Osteoblast (primary cell): ENCODE data around the gene KRT1. TPM values are rescaled to one million over a fixed set of nuclear protein-coding genes. Genes with fewer than 3 reads are reported as not detected.
"Not testable (repeated sequence)": the region's sequence is repeated elsewhere in the genome, so short reads cannot be mapped to it uniquely, and the experiment has no call there.

Experiments used
- DNase-seq: peaks from one replicate; pipeline ENCODE4 v3.0.0; 2011; ENCODE audit warnings: low spot score, mixed read lengths; ENCODE audit not compliant: insufficient read length; ENCODE audit errors: missing footprints
- H2AFZ ChIP-seq: 2 replicates; pipeline ENCODE4 v1.6.0; 2011; ENCODE audit warnings: mild to moderate bottlenecking, low read length
- H3K27ac ChIP-seq: 2 replicates; pipeline ENCODE4 v1.5.1; 2011; ENCODE audit warnings: mild to moderate bottlenecking, low read depth, low read length, moderate library complexity
- H3K27me3 ChIP-seq: 2 replicates; pipeline ENCODE4 v1.6.0; 2012; ENCODE audit warnings: mild to moderate bottlenecking, control low read depth, inconsistent platforms, low read length, moderate library complexity; ENCODE audit not compliant: insufficient read depth
- H3K36me3 ChIP-seq: 2 replicates; pipeline ENCODE4 v1.5.1; 2011; ENCODE audit warnings: mild to moderate bottlenecking, low read length, control low read depth, moderate library complexity; ENCODE audit not compliant: insufficient read depth
- H3K4me1 ChIP-seq: 2 replicates; pipeline ENCODE4 v1.5.1; 2011; ENCODE audit warnings: mild to moderate bottlenecking, low read length, control low read depth, moderate library complexity; ENCODE audit not compliant: insufficient read depth
- H3K4me2 ChIP-seq: 2 replicates; pipeline ENCODE4 v1.6.0; 2011; ENCODE audit warnings: mild to moderate bottlenecking, low read length; ENCODE audit not compliant: insufficient read depth
- H3K4me3 ChIP-seq: fragments of 200-600 bp; sonication (generic); 3 replicates; pipeline ENCODE4 v1.5.1; 2012; ENCODE audit warnings: mild to moderate bottlenecking, low read length, inconsistent platforms; ENCODE audit not compliant: insufficient read depth
- H3K79me2 ChIP-seq: 2 replicates; pipeline ENCODE4 v1.6.0; 2012; ENCODE audit warnings: mild to moderate bottlenecking, low read length, control low read depth, inconsistent platforms; ENCODE audit not compliant: insufficient read depth
- H3K9me3 ChIP-seq: 2 replicates; pipeline ENCODE4 v1.5.1; 2011; ENCODE audit warnings: low read depth, low read length, control low read depth
- H4K20me1 ChIP-seq: 2 replicates; pipeline ENCODE4 v1.6.0; 2012; ENCODE audit warnings: mild to moderate bottlenecking, low read length, control low read depth; ENCODE audit not compliant: insufficient read depth
- total RNA-seq: library from RNA; depleted of rRNA; stranded (reverse); fragments of >200 nt; gene quantifications from 2 replicates; pipeline ENCODE4 v1.2.3, GENCODE V29; 2012
- TF ChIP-seq, protein P1 (sequence below): IDR thresholded peaks from 2 replicates; pipeline ENCODE4 v1.5.1; 2011; ENCODE audit warnings: mild to moderate bottlenecking, low read depth, low read length, moderate library complexity; ENCODE audit errors: extremely low read depth

Gene KRT1
- total RNA-seq, 1 donor = not detected

GRCh38 chr12:52673217-52673616 is 7.0 kb downstream of the KRT1 start:
- peaks cover 47% of the 10 kb centered on the region for H3K27me3 ChIP-seq
- H3K9me3 ChIP-seq = no peaks in the 10 kb centered on the region
- no peak overlapping the region for H2AFZ ChIP-seq
- H3K4me1 ChIP-seq = no peaks in the 10 kb centered on the region
- H3K27ac ChIP-seq = no peak overlapping the region
- no peak overlapping the region for H3K4me2 ChIP-seq
- H3K4me3 ChIP-seq = no peak overlapping the region
- TF ChIP-seq, protein P1, sequence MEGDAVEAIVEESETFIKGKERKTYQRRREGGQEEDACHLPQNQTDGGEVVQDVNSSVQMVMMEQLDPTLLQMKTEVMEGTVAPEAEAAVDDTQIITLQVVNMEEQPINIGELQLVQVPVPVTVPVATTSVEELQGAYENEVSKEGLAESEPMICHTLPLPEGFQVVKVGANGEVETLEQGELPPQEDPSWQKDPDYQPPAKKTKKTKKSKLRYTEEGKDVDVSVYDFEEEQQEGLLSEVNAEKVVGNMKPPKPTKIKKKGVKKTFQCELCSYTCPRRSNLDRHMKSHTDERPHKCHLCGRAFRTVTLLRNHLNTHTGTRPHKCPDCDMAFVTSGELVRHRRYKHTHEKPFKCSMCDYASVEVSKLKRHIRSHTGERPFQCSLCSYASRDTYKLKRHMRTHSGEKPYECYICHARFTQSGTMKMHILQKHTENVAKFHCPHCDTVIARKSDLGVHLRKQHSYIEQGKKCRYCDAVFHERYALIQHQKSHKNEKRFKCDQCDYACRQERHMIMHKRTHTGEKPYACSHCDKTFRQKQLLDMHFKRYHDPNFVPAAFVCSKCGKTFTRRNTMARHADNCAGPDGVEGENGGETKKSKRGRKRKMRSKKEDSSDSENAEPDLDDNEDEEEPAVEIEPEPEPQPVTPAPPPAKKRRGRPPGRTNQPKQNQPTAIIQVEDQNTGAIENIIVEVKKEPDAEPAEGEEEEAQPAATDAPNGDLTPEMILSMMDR = no peak
- no peaks in the 10 kb centered on the region for H3K79me2 ChIP-seq
- H3K36me3 ChIP-seq = no peaks in the 10 kb centered on the region
- no peaks in the 10 kb centered on the region for H4K20me1 ChIP-seq
- no peak for DNase-seq

DNA sequence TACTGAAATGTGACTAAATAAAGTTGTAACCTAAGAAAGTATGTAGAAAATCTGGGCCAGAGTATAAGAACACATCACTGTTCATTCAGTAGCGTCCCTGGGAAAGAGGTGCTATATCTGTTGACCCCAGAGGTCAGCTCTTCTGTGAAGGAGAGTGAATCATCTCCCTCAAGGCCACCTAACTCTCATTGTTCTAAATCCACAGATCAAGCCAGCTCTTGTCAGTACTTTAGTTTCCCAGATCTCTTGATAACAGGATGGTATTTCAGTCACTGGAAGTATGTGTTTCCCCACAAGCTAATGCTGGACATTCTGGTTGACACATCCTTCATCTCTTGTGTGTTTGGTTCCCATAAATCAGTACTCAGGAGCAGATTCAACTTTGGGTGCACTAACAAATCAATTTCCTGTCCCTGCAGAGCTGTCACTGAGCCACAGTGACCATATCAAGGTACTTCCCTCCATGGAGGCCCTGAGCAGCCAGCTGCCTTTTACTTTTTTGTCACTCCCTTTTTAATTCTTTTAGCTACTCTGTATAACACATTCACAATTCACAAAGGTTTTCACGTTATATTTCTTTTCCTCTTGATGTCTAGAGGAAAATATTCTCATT is 7.8 kb downstream of the KRT1 start:
- H3K4me1 ChIP-seq = no peaks in the 10 kb centered on the region
- H3K79me2 ChIP-seq = no peaks in the 10 kb centered on the region
- no peaks in the 10 kb centered on the region for H3K9me3 ChIP-seq
- no peak overlapping the region for H3K4me2 ChIP-seq
- no peak overlapping the region for H3K27ac ChIP-seq
- DNase-seq = no peak
- no peak overlapping the region for H3K4me3 ChIP-seq
- no peaks in the 10 kb centered on the region for H4K20me1 ChIP-seq
- no peak overlapping the region for H2AFZ ChIP-seq
- no peaks in the 10 kb centered on the region for H3K36me3 ChIP-seq
- peaks cover 41% of the 10 kb centered on the region for H3K27me3 ChIP-seq
- TF ChIP-seq, protein P1 = no peak

DNA sequence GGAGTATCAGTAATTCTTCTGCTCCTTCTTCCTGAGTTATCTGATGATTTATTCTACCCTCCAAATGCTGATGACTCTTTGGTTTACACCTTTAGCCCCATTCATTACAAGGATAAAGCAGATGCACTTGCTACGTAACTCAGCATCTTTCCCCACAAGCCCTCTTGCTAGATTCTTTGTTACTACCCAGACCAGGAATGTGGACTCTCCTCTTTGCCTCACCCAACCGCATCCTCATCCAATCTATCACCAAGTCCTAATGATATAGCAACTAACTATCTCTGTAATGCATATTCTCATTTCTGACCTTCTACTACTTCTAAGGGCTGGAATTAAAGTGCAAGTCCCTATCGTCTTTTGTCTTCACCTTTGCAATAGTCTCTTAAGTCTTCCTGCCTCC is 9.2 kb downstream of the KRT1 start:
- Histone ChIP-seq H3K27me3 (peaks cover 28% of the 10 kb centered on the region), H3K4me2 (no peak overlapping the region), H3K4me3 (no peak overlapping the region), H4K20me1 (no peaks in the 10 kb centered on the region), H2AFZ (no peak overlapping the region), H3K79me2 (no peaks in the 10 kb centered on the region), H3K4me1 (no peaks in the 10 kb centered on the region), H3K9me3 (no peaks in the 10 kb centered on the region), H3K27ac (no peak overlapping the region), H3K36me3 (no peaks in the 10 kb centered on the region)
- DNase-seq = no peak
- TF ChIP-seq, protein P1 = no peak

DNA sequence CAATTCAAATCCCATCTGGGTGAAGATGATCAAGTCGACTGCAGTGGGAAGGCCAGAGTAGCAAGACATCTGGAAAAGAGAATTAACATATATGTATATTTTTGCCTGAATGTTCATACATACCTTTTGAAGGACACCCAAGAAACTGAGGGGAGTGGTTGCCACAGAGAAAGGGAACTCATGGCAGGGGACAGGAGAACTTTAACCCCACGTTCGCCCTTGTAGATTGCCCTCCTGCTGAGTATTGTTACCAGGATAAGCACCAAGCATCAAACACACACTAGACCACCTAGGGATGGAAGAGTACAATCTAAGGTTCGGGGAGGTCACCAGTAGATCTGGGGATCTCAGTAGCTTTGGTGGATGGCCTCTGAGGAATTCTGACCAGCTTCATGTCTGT is 9.7 kb downstream of the KRT1 start:
- no peak for DNase-seq
- Histone ChIP-seq H3K4me2 (no peak overlapping the region), H3K4me1 (no peaks in the 10 kb centered on the region), H2AFZ (no peak overlapping the region), H3K9me3 (no peaks in the 10 kb centered on the region), H3K79me2 (no peaks in the 10 kb centered on the region), H3K4me3 (no peak overlapping the region), H3K27ac (no peak overlapping the region), H4K20me1 (no peaks in the 10 kb centered on the region), H3K27me3 (peaks cover 33% of the 10 kb centered on the region), H3K36me3 (no peaks in the 10 kb centered on the region)
- TF ChIP-seq, protein P1 = no peak

GRCh38 chr12:52669941-52670340 is 10.3 kb downstream of the KRT1 start:
- H3K36me3 ChIP-seq, H4K20me1 ChIP-seq: not testable (repeated sequence)
- peaks cover 38% of the 10 kb centered on the region for H3K27me3 ChIP-seq

More at GRCh38 chr12:52669941-52670340, 10.3 kb downstream of the KRT1 start:
- not testable (repeated sequence) for DNase-seq, H2AFZ ChIP-seq, H3K9me3 ChIP-seq, H3K27ac ChIP-seq, H3K4me3 ChIP-seq, H3K4me2 ChIP-seq, H3K79me2 ChIP-seq, H3K4me1 ChIP-seq
